GM20000 (cell line): Measurements from ENCODE around the gene ROM1.

Source experiments
- DNase-seq: peaks from one replicate; pipeline ENCODE4 v3.0.0; 2012; ENCODE audit warnings: low spot score
- CTCF ChIP-seq: IDR thresholded peaks from 2 replicates; pipeline ENCODE4 v1.5.1; 2012; ENCODE audit warnings: mild to moderate bottlenecking, control low read depth; ENCODE audit errors: extremely low read depth, missing control alignments

Gene ROM1

GRCh38 chr11:62601372-62602140, 11.5 kb upstream of the ROM1 start, which contains the start of gene MTA2:
TSS of gene MTA2 (minus strand) at chr11:62601865. CDS start at chr11:62601450, 415 bp downstream.
- no peak for TF ChIP-seq CTCF
- DNase-seq: peak; percentile 99

- no peak for TF ChIP-seq CTCF
- DNase-seq: peak; percentile 72
Measured at GRCh38 chr11:62602141-62603071, 10.7 kb upstream of the ROM1 start.

DNA sequence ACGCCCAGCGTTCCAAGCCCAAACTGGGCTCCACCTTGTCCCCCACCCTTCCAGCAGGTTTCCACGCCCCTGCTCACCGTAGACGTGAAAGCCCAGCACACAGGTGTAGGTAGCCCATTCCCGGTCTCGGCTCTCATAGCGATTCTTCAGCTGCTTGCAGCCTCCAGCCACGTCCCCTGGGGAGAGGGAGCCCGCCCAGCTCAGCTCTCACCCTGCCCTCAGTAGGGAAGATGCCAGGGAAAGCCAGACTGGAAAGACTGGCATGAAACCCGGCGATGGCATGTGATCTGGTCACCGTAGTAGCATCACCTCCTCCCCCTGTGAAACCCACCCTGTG, 10.0 kb upstream of the ROM1 start:
- DNase-seq: no peak
- no peak for TF ChIP-seq CTCF

- no peak for DNase-seq
- no peak for TF ChIP-seq CTCF
Measured at GRCh38 chr11:62603776-62604299, 9.2 kb upstream of the ROM1 start.

- DNase-seq: no peak
- no peak for TF ChIP-seq CTCF
Measured at GRCh38 chr11:62604460-62605120, 8.5 kb upstream of the ROM1 start.

GRCh38 chr11:62605467-62605866, 7.6 kb upstream of the ROM1 start:
- no peak for TF ChIP-seq CTCF
- no peak for DNase-seq
